Measurements from ENCODE around the gene FCRL6. TPM values are rescaled to one million over a fixed set of nuclear protein-coding genes. Genes with fewer than 3 reads are reported as not detected.

FCRL6 gene
- total RNA-seq, 1 donor from 2014 or later = not detected

- H3K36me3 Mint-ChIP-seq (ENCODE audit: low read depth) = peaks cover 4% of the 10 kb centered on the region
- no peak for DNase-seq (ENCODE audit: low spot score)
- no peak overlapping the region for H3K27ac Mint-ChIP-seq (ENCODE audit: unreplicated experiment)
- H3K9me3 Mint-ChIP-seq (ENCODE audit: low read depth) = peaks cover 3% of the 10 kb centered on the region
- TF ChIP-seq, protein P1, sequence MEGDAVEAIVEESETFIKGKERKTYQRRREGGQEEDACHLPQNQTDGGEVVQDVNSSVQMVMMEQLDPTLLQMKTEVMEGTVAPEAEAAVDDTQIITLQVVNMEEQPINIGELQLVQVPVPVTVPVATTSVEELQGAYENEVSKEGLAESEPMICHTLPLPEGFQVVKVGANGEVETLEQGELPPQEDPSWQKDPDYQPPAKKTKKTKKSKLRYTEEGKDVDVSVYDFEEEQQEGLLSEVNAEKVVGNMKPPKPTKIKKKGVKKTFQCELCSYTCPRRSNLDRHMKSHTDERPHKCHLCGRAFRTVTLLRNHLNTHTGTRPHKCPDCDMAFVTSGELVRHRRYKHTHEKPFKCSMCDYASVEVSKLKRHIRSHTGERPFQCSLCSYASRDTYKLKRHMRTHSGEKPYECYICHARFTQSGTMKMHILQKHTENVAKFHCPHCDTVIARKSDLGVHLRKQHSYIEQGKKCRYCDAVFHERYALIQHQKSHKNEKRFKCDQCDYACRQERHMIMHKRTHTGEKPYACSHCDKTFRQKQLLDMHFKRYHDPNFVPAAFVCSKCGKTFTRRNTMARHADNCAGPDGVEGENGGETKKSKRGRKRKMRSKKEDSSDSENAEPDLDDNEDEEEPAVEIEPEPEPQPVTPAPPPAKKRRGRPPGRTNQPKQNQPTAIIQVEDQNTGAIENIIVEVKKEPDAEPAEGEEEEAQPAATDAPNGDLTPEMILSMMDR (IDR thresholded peaks at IDR 0.05) = peak; percentile 38
- H3K4me3 Mint-ChIP-seq (ENCODE audit: unreplicated experiment) = no peak overlapping the region
- peaks cover 30% of the 10 kb centered on the region for H3K4me1 Mint-ChIP-seq (ENCODE audit: low read depth)
- H3K27me3 Mint-ChIP-seq (ENCODE audit: low read depth) = no peaks in the 10 kb centered on the region
These were observed 49.2 kb downstream of the FCRL6 start for GRCh38 chr1:159851407-159851806.

DNA sequence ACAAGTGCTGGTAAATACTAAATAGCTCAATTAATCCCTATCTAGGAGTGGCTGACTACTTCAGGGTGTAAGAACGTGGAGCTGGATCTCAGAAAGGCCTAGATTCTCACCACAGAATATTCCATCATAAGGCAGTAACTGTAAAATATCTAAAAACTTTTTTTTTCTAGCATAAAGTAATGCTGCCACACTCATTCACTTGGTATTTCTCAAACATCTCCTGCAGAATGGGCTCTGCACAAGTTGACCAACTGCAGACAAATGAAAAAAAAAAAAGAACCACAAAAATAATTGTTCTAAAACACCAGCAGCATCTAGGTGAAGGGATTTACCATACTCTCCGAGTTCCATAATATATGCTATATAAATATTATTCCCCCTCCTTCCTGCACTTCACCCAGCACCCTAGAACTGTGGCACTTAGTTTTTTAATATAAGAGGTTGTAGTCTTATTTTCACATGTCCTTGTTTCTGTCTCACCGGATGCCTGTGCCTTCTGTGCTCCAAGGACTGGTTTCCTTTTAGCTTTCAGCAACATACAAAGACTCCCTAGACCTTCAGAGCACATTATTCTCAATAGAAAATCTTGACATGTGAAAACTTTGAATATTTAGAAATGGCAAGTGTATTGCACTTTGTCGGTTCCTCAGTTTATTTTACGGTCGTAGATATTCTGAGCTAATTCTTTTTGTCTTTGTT, 51.4 kb downstream of the FCRL6 start:
- peaks cover 30% of the 10 kb centered on the region for H3K4me1 Mint-ChIP-seq (ENCODE audit: low read depth)
- peak overlapping the region; percentile 83 for H3K4me3 Mint-ChIP-seq (ENCODE audit: unreplicated experiment)
- no peaks in the 10 kb centered on the region for H3K27me3 Mint-ChIP-seq (ENCODE audit: low read depth)
- peak overlapping the region; percentile 89 for H3K27ac Mint-ChIP-seq (ENCODE audit: unreplicated experiment)
- TF ChIP-seq, protein P1 (IDR thresholded peaks at IDR 0.05) = no peak
- no peak for DNase-seq (ENCODE audit: low spot score)
- peaks cover 3% of the 10 kb centered on the region for H3K9me3 Mint-ChIP-seq (ENCODE audit: low read depth)
- H3K36me3 Mint-ChIP-seq (ENCODE audit: low read depth) = no peaks in the 10 kb centered on the region

GRCh38 chr1:159854116-159854692, 52.0 kb downstream of the FCRL6 start:
- no peaks in the 10 kb centered on the region for H3K27me3 Mint-ChIP-seq (ENCODE audit: low read depth)
- peak overlapping the region; percentile 83 for H3K4me3 Mint-ChIP-seq (ENCODE audit: unreplicated experiment)
- H3K4me1 Mint-ChIP-seq (ENCODE audit: low read depth) = peaks cover 24% of the 10 kb centered on the region
- no peaks in the 10 kb centered on the region for H3K36me3 Mint-ChIP-seq (ENCODE audit: low read depth)
- H3K27ac Mint-ChIP-seq (ENCODE audit: unreplicated experiment) = peak overlapping the region; percentile 89
- peaks cover under 1% of the 10 kb centered on the region for H3K9me3 Mint-ChIP-seq (ENCODE audit: low read depth)
- TF ChIP-seq, protein P1 (IDR thresholded peaks at IDR 0.05) = no peak
- no peak for DNase-seq (ENCODE audit: low spot score)

GRCh38 chr1:159854693-159855192, 52.6 kb downstream of the FCRL6 start:
- peak overlapping the region; percentile 83 for H3K4me3 Mint-ChIP-seq (ENCODE audit: unreplicated experiment)
- H3K36me3 Mint-ChIP-seq (ENCODE audit: low read depth) = no peaks in the 10 kb centered on the region
- no peaks in the 10 kb centered on the region for H3K9me3 Mint-ChIP-seq (ENCODE audit: low read depth)
- H3K4me1 Mint-ChIP-seq (ENCODE audit: low read depth) = peaks cover 22% of the 10 kb centered on the region
- H3K27me3 Mint-ChIP-seq (ENCODE audit: low read depth) = no peaks in the 10 kb centered on the region
- TF ChIP-seq, protein P1 (IDR thresholded peaks at IDR 0.05) = peak; percentile 7
- peak overlapping the region; percentile 76 for H3K27ac Mint-ChIP-seq (ENCODE audit: unreplicated experiment)
- DNase-seq (ENCODE audit: low spot score) = no peak

- TF ChIP-seq, protein P1 (IDR thresholded peaks at IDR 0.05) = no peak
- no peaks in the 10 kb centered on the region for H3K9me3 Mint-ChIP-seq (ENCODE audit: low read depth)
- H3K36me3 Mint-ChIP-seq (ENCODE audit: low read depth) = no peaks in the 10 kb centered on the region
- no peaks in the 10 kb centered on the region for H3K27me3 Mint-ChIP-seq (ENCODE audit: low read depth)
- H3K4me1 Mint-ChIP-seq (ENCODE audit: low read depth) = peaks cover 17% of the 10 kb centered on the region
- peak overlapping the region; percentile 83 for H3K4me3 Mint-ChIP-seq (ENCODE audit: unreplicated experiment)
- DNase-seq (ENCODE audit: low spot score) = no peak
- H3K27ac Mint-ChIP-seq (ENCODE audit: unreplicated experiment) = no peak overlapping the region
These were observed 53.5 kb downstream of the FCRL6 start for GRCh38 chr1:159855709-159856108.
